Suprapubic skin (tissue), 4 donors: Measurements from ENCODE around the gene FRMD4A. TPM values are rescaled to one million over a fixed set of nuclear protein-coding genes. Genes with fewer than 3 reads are reported as not detected.
A peak's percentile ranks its signal among the peaks of the same experiment; 100 is the strongest.

Source experiments
- DNase-seq, 2 donors: peaks; one replicate each; pipeline ENCODE4 v3.0.0-alpha.2; 2019; ENCODE audit warnings: low spot score in 2 of 2
- H3K27ac ChIP-seq: fragments of 200-600 bp; sonication (generic); one replicate; pipeline ENCODE4 v1.5.1; 2019
- H3K27me3 ChIP-seq: fragments of 200-600 bp; sonication (generic); one replicate; pipeline ENCODE4 v1.5.1; 2019
- H3K36me3 ChIP-seq: fragments of 200-600 bp; sonication (generic); one replicate; pipeline ENCODE4 v1.5.1; 2019
- H3K4me1 ChIP-seq: fragments of 200-600 bp; sonication (generic); one replicate; pipeline ENCODE4 v1.5.1; 2019
- H3K4me3 ChIP-seq: fragments of 200-600 bp; sonication (generic); one replicate; pipeline ENCODE4 v1.5.1; 2019; ENCODE audit warnings: mild to moderate bottlenecking
- H3K9me3 ChIP-seq: fragments of 200-600 bp; sonication (generic); one replicate; pipeline ENCODE4 v1.5.1; 2019
- EP300 ChIP-seq: sonication (generic); formaldehyde crosslinking; IDR thresholded peaks from one replicate; pipeline ENCODE4 v1.6.1; 2017; ENCODE audit warnings: antibody characterized with exemption
- POLR2A ChIP-seq, 2 donors: fragments of 450-650 bp; IDR thresholded peaks; one replicate each; pipeline ENCODE4 v1.6.1; 2017; ENCODE audit warnings: antibody characterized with exemption in 2 of 2, mild to moderate bottlenecking in 2 of 2, moderate library complexity in 2 of 2
- POLR2AphosphoS5 ChIP-seq, 3 donors: sonication (generic); formaldehyde crosslinking; IDR thresholded peaks; one replicate each; pipeline ENCODE4 v1.6.1; 2017; ENCODE audit warnings: antibody characterized with exemption in 3 of 3
- WGBS: methylation state at CpG from one replicate; pipeline ENCODE4 v1.1.5; 2018; 5-methylcytosine and 5-hydroxymethylcytosine counted together
- total RNA-seq, 4 donors: library from RNA; depleted of rRNA; stranded (reverse); fragments of >200 nt; gene quantifications; one replicate each; pipeline ENCODE4 v1.1.0, GENCODE V29; 2016
- TF ChIP-seq, protein P1 (sequence below), 2 donors: fragments of 200-600 bp in 1 of 2; fragments of 450-650 bp in 1 of 2; sonication (generic) in 1 of 2; IDR thresholded peaks; one replicate each; pipeline ENCODE4 v1.5.1; 2016 to 2019; ENCODE audit warnings: antibody characterized with exemption in 2 of 2, mild to moderate bottlenecking in 1 of 2, moderate library complexity in 1 of 2

Gene FRMD4A
- total RNA-seq, 4 donors from 2014 or later, result 27.4 to 86.3 (median 58.0) TPM

DNA sequence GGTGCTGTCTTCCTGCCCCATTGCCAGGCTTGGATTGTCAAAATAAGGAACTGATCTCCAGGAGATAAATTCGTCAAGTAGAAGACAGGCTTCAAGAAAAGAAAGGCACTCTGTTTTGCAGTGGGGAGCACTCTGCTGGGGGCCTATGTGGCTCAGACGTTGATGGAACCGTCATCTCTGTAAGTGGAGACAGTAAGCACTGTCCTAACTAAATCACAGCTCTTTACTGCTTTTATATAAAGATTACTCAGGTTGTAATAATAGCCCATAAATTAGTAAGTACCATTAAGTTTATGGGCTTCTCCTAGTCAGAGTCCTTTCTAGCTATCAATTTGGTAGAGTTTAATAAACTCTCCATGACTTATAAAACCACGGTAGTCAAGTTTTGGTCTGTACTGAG lies 249.9 kb downstream of the FRMD4A start:
- Histone ChIP-seq H3K4me3 (no peak overlapping the region), H3K36me3 (no peaks in the 10 kb centered on the region), H3K27me3 (peaks cover 2% of the 10 kb centered on the region), H3K27ac (no peak overlapping the region), H3K4me1 (no peaks in the 10 kb centered on the region), H3K9me3 (no peaks in the 10 kb centered on the region)
- DNase-seq, result no peak
- WGBS, result 75% methylated on average over 4 of the region's 4 CpGs
- TF ChIP-seq POLR2AphosphoS5 (IDR thresholded peaks at IDR 0.05) (no peak), POLR2A (IDR thresholded peaks at IDR 0.05) (no peak), EP300 (no peak)
- TF ChIP-seq, protein P1, sequence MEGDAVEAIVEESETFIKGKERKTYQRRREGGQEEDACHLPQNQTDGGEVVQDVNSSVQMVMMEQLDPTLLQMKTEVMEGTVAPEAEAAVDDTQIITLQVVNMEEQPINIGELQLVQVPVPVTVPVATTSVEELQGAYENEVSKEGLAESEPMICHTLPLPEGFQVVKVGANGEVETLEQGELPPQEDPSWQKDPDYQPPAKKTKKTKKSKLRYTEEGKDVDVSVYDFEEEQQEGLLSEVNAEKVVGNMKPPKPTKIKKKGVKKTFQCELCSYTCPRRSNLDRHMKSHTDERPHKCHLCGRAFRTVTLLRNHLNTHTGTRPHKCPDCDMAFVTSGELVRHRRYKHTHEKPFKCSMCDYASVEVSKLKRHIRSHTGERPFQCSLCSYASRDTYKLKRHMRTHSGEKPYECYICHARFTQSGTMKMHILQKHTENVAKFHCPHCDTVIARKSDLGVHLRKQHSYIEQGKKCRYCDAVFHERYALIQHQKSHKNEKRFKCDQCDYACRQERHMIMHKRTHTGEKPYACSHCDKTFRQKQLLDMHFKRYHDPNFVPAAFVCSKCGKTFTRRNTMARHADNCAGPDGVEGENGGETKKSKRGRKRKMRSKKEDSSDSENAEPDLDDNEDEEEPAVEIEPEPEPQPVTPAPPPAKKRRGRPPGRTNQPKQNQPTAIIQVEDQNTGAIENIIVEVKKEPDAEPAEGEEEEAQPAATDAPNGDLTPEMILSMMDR (IDR thresholded peaks at IDR 0.05), result no peak

DNA sequence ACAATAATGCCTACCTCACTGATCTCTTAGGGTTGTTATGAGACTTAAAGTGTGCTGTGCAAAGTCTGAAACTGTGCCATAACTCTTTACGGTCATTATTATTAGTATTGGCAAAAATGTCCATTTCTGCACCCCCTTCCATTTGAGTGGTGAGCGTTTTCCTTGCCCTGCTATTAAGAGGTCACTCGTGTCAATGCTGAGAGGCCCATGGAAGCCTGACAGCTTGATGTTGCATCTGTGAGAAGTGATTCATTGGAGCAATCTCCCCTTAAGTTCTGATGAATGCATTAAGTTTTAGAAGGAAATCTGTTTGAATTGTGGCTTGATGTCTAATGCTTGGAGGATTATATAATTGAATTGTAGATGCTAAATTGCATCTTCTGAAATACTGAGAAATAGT lies 253.3 kb downstream of the FRMD4A start:
- DNase-seq, result no peak
- WGBS, result 90% methylated on average over 3 of the region's 3 CpGs
- peaks cover 13% of the 10 kb centered on the region for H3K4me1 ChIP-seq
- H3K9me3 ChIP-seq, result no peaks in the 10 kb centered on the region
- TF ChIP-seq POLR2A (IDR thresholded peaks at IDR 0.05), result no peak
- TF ChIP-seq POLR2AphosphoS5 (IDR thresholded peaks at IDR 0.05), result no peak
- no peak for TF ChIP-seq EP300
- TF ChIP-seq, protein P1 (IDR thresholded peaks at IDR 0.05), result no peak
- no peaks in the 10 kb centered on the region for H3K36me3 ChIP-seq
- H3K27me3 ChIP-seq, result no peaks in the 10 kb centered on the region
- H3K4me3 ChIP-seq, result no peak overlapping the region
- H3K27ac ChIP-seq, result no peak overlapping the region

GRCh38 chr10:14074062-14074884 lies 256.5 kb downstream of the FRMD4A start:
- Histone ChIP-seq H3K4me1 (peaks cover 13% of the 10 kb centered on the region), H3K4me3 (peak overlapping the region; percentile 15), H3K27me3 (no peaks in the 10 kb centered on the region), H3K9me3 (no peaks in the 10 kb centered on the region), H3K27ac (no peak overlapping the region), H3K36me3 (no peaks in the 10 kb centered on the region)
- no peak for TF ChIP-seq EP300
- TF ChIP-seq, protein P1 (IDR thresholded peaks at IDR 0.05), result no peak
- peak in 2 of 3 donors; percentile 65 to 82 for TF ChIP-seq POLR2AphosphoS5 (IDR thresholded peaks at IDR 0.05)
- TF ChIP-seq POLR2A (IDR thresholded peaks at IDR 0.05), result no peak
- WGBS, result 22% methylated on average over 17 of the region's 17 CpGs
- peak; percentile 93 to 96 for DNase-seq

DNA sequence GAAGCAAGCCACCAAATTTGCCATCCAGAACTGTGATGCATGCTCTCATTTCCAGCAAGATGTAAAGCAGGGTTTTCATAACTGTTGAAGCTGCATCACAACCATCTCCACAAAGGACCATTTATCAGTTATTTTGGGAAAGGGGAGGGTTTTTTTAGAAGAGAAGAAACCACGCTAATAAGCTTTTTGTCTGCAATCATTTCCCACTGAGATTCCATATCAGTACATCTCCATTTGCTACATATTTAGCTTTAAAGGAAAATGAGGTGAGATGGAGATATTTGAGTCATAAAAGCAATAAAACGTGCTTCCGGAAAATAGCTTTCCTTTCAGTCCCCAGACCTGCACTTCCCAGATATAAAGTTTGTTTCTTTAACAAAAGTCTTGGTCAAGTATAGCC lies 258.2 kb downstream of the FRMD4A start:
- H3K9me3 ChIP-seq, result no peaks in the 10 kb centered on the region
- 80% methylated on average over 3 of the region's 3 CpGs for WGBS
- TF ChIP-seq, protein P1 (IDR thresholded peaks at IDR 0.05), result no peak
- no peak for TF ChIP-seq POLR2AphosphoS5 (IDR thresholded peaks at IDR 0.05)
- TF ChIP-seq EP300, result no peak
- TF ChIP-seq POLR2A (IDR thresholded peaks at IDR 0.05), result no peak
- H3K27me3 ChIP-seq, result no peaks in the 10 kb centered on the region
- H3K36me3 ChIP-seq, result no peaks in the 10 kb centered on the region
- peaks cover 13% of the 10 kb centered on the region for H3K4me1 ChIP-seq
- no peak overlapping the region for H3K4me3 ChIP-seq
- no peak overlapping the region for H3K27ac ChIP-seq
- DNase-seq, result no peak

GRCh38 chr10:14071956-14072355 lies 258.8 kb downstream of the FRMD4A start:
- H3K36me3 ChIP-seq, result no peaks in the 10 kb centered on the region
- WGBS, result 91% methylated on average over 4 of the region's 4 CpGs

More at GRCh38 chr10:14071956-14072355, 258.8 kb downstream of the FRMD4A start:
- H3K4me1 ChIP-seq, result peaks cover 13% of the 10 kb centered on the region
- TF ChIP-seq EP300 (no peak), POLR2A (IDR thresholded peaks at IDR 0.05) (no peak), POLR2AphosphoS5 (IDR thresholded peaks at IDR 0.05) (no peak)
- TF ChIP-seq, protein P1 (IDR thresholded peaks at IDR 0.05), result no peak
- H3K27me3 ChIP-seq, result no peaks in the 10 kb centered on the region
- DNase-seq, result no peak
- H3K27ac ChIP-seq, result no peak overlapping the region
- H3K9me3 ChIP-seq, result no peaks in the 10 kb centered on the region
- no peak overlapping the region for H3K4me3 ChIP-seq
